Endothelial cell of umbilical vein (primary cell): ENCODE data around the gene NUP214. TPM values are rescaled to one million over a fixed set of nuclear protein-coding genes. Genes with fewer than 3 reads are reported as not detected.

Source experiments
- BruUV-seq: library from RNA; stranded (reverse); fragments of 400-500 nt; replicated peaks from 2 replicates; lab custom pipeline; 2021; lab: Mats Ljungman, UMichigan
- CTCF ChIA-PET: fragments of 300-600, 350-600 bp; sonication (Branson Sonifier 250); formaldehyde crosslinking; loops from one replicate; lab custom pipeline; 2021; ENCODE audit warnings: antibody characterized with exemption, inconsistent platforms; lab: Charles Lee
- POLR2A ChIA-PET: fragments of 300-600, 350-600 bp; sonication (Branson Sonifier 250); formaldehyde crosslinking; loops from one replicate; lab custom pipeline; 2021; ENCODE audit warnings: antibody characterized with exemption, inconsistent platforms; lab: Charles Lee
- DNase-seq: peaks from one replicate; pipeline ENCODE4 v3.0.0-alpha.2; 2011; ENCODE audit warnings: low read depth, low spot score
- FAIRE-seq: peaks from 2 replicates; lab custom pipeline; 2011; peaks lifted over from hg19 to GRCh38; lab: Jason Lieb, UNC
- H2AFZ ChIP-seq: 2 replicates; pipeline ENCODE4 v1.6.0; 2012; ENCODE audit warnings: low read depth, low read length, control low read depth, inconsistent platforms
- H3K27ac ChIP-seq: 2 replicates; pipeline ENCODE4 v1.5.1; 2011; ENCODE audit warnings: low read depth, mild to moderate bottlenecking, control low read depth, low read length, moderate library complexity; ENCODE audit not compliant: insufficient read depth
- H3K27me3 ChIP-seq, 2 experiments: 2 replicates each; pipeline versions ENCODE4 v1.6.0 to v1.6.1; 2011; ENCODE audit warnings: low read length in 2 of 2, mixed read lengths in 1 of 2; ENCODE audit not compliant: control insufficient read depth in 2 of 2, insufficient read depth in 2 of 2
- H3K36me3 ChIP-seq, 2 experiments: 2 replicates in 1 of 2; 3 replicates in 1 of 2; pipeline ENCODE4 v1.5.1; 2011; ENCODE audit warnings: low read length in 2 of 2, mild to moderate bottlenecking in 1 of 2, moderate library complexity in 1 of 2; ENCODE audit not compliant: control insufficient read depth in 2 of 2, insufficient read depth in 2 of 2; ENCODE audit errors: extremely low read depth in 1 of 2
- H3K4me1 ChIP-seq: 3 replicates; pipeline ENCODE4 v1.5.1; 2011; ENCODE audit warnings: mild to moderate bottlenecking, low read length; ENCODE audit not compliant: control insufficient read depth, insufficient read depth; ENCODE audit errors: extremely low read depth
- H3K4me2 ChIP-seq: 2 replicates; pipeline ENCODE4 v1.6.1; 2011; ENCODE audit warnings: low read length, control low read depth, mixed read lengths; ENCODE audit not compliant: insufficient read depth
- H3K4me3 ChIP-seq, 3 experiments: fragments of 200-600 bp in 1 of 3; sonication (generic), shearing (Covaris generic) in 1 of 3; replicated peaks in 1 of 3; 2 replicates each; pipeline ENCODE4 v1.5.1; 2011 to 2016; ENCODE audit warnings: control low read depth in 3 of 3, low read length in 3 of 3, mild to moderate bottlenecking in 2 of 3, inconsistent platforms in 1 of 3, low read depth in 1 of 3, moderate library complexity in 1 of 3; ENCODE audit not compliant: insufficient read depth in 1 of 3
- H3K79me2 ChIP-seq: 2 replicates; pipeline ENCODE4 v1.6.0; 2012; ENCODE audit warnings: low read length, inconsistent platforms; ENCODE audit not compliant: control insufficient read depth, insufficient read depth
- H3K9ac ChIP-seq: replicated peaks from 2 replicates; pipeline ENCODE3; 2011; ENCODE audit warnings: low read length, control low read depth; ENCODE audit not compliant: insufficient read depth; ENCODE audit errors: extremely low read depth
- H3K9me1 ChIP-seq: replicated peaks from 3 replicates; pipeline ENCODE4 v1.6.0; 2011; ENCODE audit warnings: mild to moderate bottlenecking, low read length; ENCODE audit not compliant: control insufficient read depth, insufficient read depth; ENCODE audit errors: extremely low read depth
- H3K9me3 ChIP-seq: replicated peaks from 2 replicates; pipeline ENCODE4 v1.5.1; 2012; ENCODE audit warnings: low read length, inconsistent platforms; ENCODE audit not compliant: control insufficient read depth, insufficient read depth
- H4K20me1 ChIP-seq: replicated peaks from 2 replicates; pipeline ENCODE3; 2011; ENCODE audit warnings: mild to moderate bottlenecking, low read length; ENCODE audit not compliant: control insufficient read depth, insufficient read depth; ENCODE audit errors: extremely low read depth
- EZH2 ChIP-seq: IDR thresholded peaks from 2 replicates; pipeline ENCODE4 v1.6.1; 2012; ENCODE audit warnings: borderline replicate concordance, low read depth, mild to moderate bottlenecking, moderate library complexity, low read length, inconsistent platforms; ENCODE audit not compliant: severe bottlenecking
- FOS ChIP-seq: IDR thresholded peaks from 2 replicates; pipeline ENCODE4 v1.6.1; 2011; ENCODE audit warnings: mild to moderate bottlenecking, low read length, moderate library complexity, borderline replicate concordance; ENCODE audit not compliant: insufficient read depth
- GATA2 ChIP-seq: IDR thresholded peaks from 2 replicates; pipeline ENCODE4 v1.7.0; 2011; ENCODE audit warnings: low read depth, mild to moderate bottlenecking, moderate library complexity, mixed read lengths, low read length; ENCODE audit not compliant: insufficient read length, insufficient read depth
- JUN ChIP-seq: IDR thresholded peaks from 2 replicates; pipeline ENCODE4 v1.6.1; 2011; ENCODE audit warnings: borderline replicate concordance, low read depth; ENCODE audit not compliant: insufficient read length, insufficient read depth
- MYC ChIP-seq: IDR thresholded peaks from one replicate; pipeline ENCODE4 v1.6.1; 2011; ENCODE audit warnings: mild to moderate bottlenecking, low read depth, low read length
- POLR2A ChIP-seq: IDR thresholded peaks from 2 replicates; pipeline ENCODE4 v1.6.1; 2012; ENCODE audit warnings: low read depth, mild to moderate bottlenecking, control low read depth, low read length
- POLR2AphosphoS5 ChIP-seq: IDR thresholded peaks from 2 replicates; pipeline ENCODE4 v1.6.1; 2012; ENCODE audit warnings: low read depth, mild to moderate bottlenecking, control low read depth, low read length, moderate library complexity; ENCODE audit not compliant: insufficient read depth
- dilution Hi-C: fragments of 300-500 bp; cut with MboI; formaldehyde crosslinking; loops from one replicate; pipeline ENCODE4 v1.15.0; 2019; ENCODE audit warnings: low sequenced_read_pairs; ENCODE audit not compliant: extremely low pct_ligation_motif_present
- intact Hi-C: fragments of 100-400 bp; cut with micrococcal nuclease; formaldehyde crosslinking; loops from one replicate; pipeline ENCODE4 v1.10.0; 2022
- polyA plus RNA-seq, 4 experiments: library from polyadenylated mRNA; depleted of rRNA in 3 of 4; stranded (reverse) in 3 of 4; unstranded in 1 of 4; fragments of >200 nt; gene quantifications; 2 replicates each; pipeline versions ENCODE4 v1.2.1 to v1.2.3, GENCODE V29; 2011 to 2012; ENCODE audit warnings: missing spikeins in 1 of 4
- total RNA-seq: library from RNA; stranded (reverse); gene quantifications from 2 replicates; pipeline ENCODE4 v1.2.3, GENCODE V29; 2021
- TF ChIP-seq, protein P1 (sequence below), 2 donors: IDR thresholded peaks; 1 replicate in 1 of 2; 2 replicates in 1 of 2; pipeline ENCODE4 v1.5.1; 2011; ENCODE audit warnings: low read length in 2 of 2, mild to moderate bottlenecking in 2 of 2, moderate library complexity in 2 of 2, control low read depth in 1 of 2, inconsistent platforms in 1 of 2, low read depth in 1 of 2; ENCODE audit not compliant: insufficient read depth in 1 of 2; ENCODE audit errors: extremely low read depth in 1 of 2
- TF ChIP-seq, protein P2 (sequence below): IDR thresholded peaks from 2 replicates; pipeline ENCODE4 v1.6.1; 2011; ENCODE audit not compliant: insufficient read depth, insufficient read length

The NUP214 gene
- total and polyA plus RNA-seq, 2 donors (not counting 3 experiments of a cell fraction or from before 2014, with no cell fraction given) = 28.7 to 65.9 TPM

DNA sequence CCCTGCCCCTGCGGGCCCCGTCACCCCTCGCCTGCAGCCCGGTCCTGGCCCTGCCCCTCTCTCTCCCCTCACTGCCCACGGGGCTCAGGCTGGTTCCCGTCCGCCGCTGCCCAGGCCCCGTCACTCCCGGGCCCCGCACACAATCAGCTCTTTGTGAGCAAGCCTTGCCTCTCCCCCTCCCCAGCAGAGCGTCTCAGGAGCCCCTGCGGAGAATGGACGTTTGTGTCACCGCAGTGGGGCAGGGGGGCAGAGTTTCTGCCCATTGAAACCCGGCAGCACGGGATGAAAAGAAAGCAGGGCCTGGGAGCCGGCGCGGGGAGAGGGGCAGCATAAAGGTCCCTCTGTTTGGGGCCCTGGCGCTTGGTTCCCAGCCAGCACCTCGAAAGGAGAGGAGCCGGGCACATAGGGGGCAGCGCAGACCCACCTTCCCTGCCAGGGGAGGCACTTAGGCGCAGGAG lies 13.5 kb upstream of the NUP214 start:
- ChIA-PET POLR2A (no interaction called here), CTCF (interaction anchor here (1.1 to 1.2 kb wide), 3 partner anchors 13 to 62 kb away, joined by 4 to 7 read pairs (median 5); no protein-coding TSS in a partner anchor)
- Histone ChIP-seq H3K4me3 (no peak overlapping the region), H2AFZ (no peak overlapping the region), H4K20me1 (no peaks in the 10 kb centered on the region), H3K9ac (no peak overlapping the region), H3K27me3 (no peaks in the 10 kb centered on the region), H3K4me2 (no peak overlapping the region), H3K9me1 (no peaks in the 10 kb centered on the region), H3K36me3 (no peaks in the 10 kb centered on the region), H3K79me2 (no peaks in the 10 kb centered on the region), H3K9me3 (no peaks in the 10 kb centered on the region), H3K27ac (no peak overlapping the region), H3K4me1 (peaks cover 16% of the 10 kb centered on the region)
- intact Hi-C loops = no loop called here
- no peak for TF ChIP-seq JUN
- no peak for TF ChIP-seq POLR2A
- DNase-seq = no peak
- no TSS peak for BruUV-seq
- dilution Hi-C loops = no loop called here
- FAIRE-seq = no peak

DNA sequence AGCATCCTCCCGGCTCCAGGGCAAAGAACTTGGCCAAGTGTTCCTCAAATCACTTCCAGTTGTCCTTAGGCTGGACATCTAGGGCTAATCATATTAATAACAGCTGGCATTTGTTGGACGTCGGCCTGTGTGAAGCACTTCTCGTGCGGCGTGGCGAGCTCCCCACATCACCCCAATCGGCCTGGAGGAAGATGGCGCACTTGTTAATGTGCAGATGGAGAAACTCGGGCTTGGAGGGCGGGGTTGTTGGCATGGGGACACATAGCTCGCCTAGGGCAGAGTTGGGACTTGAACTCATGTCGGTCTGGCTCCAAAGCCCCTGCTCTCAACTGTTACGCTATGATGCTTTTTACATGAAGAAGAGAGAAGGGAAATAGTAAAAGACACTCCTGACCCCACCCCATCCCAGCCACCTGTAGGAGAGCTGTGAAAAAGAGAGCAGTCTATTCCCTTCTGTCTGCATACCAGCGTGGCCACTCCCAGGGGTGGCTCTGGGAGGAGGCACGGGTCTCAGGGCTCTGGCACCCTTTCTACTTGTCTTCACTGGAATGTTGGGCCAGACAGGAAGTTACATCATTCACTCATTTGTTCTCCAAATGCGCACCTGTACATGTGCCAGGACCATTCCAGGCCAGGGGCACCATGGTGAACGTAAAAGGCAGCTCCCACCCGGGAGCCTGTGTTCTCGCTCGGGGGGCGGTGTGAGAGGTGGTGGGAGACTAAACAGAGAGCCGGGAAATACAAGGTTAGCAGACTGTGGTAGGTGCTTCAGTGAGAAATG lies 12.8 kb upstream of the NUP214 start:
- Histone ChIP-seq H2AFZ (no peak overlapping the region), H3K9me1 (no peaks in the 10 kb centered on the region), H3K9ac (no peak overlapping the region), H3K4me3 (no peak overlapping the region), H3K27me3 (no peaks in the 10 kb centered on the region), H3K4me2 (no peak overlapping the region), H3K4me1 (peaks cover 23% of the 10 kb centered on the region), H3K9me3 (no peaks in the 10 kb centered on the region), H3K27ac (no peak overlapping the region), H3K79me2 (no peaks in the 10 kb centered on the region), H3K36me3 (no peaks in the 10 kb centered on the region), H4K20me1 (no peaks in the 10 kb centered on the region)
- no peak for FAIRE-seq
- TF ChIP-seq, protein P1, sequence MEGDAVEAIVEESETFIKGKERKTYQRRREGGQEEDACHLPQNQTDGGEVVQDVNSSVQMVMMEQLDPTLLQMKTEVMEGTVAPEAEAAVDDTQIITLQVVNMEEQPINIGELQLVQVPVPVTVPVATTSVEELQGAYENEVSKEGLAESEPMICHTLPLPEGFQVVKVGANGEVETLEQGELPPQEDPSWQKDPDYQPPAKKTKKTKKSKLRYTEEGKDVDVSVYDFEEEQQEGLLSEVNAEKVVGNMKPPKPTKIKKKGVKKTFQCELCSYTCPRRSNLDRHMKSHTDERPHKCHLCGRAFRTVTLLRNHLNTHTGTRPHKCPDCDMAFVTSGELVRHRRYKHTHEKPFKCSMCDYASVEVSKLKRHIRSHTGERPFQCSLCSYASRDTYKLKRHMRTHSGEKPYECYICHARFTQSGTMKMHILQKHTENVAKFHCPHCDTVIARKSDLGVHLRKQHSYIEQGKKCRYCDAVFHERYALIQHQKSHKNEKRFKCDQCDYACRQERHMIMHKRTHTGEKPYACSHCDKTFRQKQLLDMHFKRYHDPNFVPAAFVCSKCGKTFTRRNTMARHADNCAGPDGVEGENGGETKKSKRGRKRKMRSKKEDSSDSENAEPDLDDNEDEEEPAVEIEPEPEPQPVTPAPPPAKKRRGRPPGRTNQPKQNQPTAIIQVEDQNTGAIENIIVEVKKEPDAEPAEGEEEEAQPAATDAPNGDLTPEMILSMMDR (IDR thresholded peaks at IDR 0.05; ENCODE audit: extremely low read depth in 1 of 2, insufficient read depth in 1 of 2, low read depth in 1 of 2, low read length in 2 of 2) = no peak
- TF ChIP-seq EZH2 = no peak
- TF ChIP-seq MYC = no peak
- no peak for TF ChIP-seq POLR2AphosphoS5
- no peak for TF ChIP-seq POLR2A
- no peak for TF ChIP-seq FOS
- no peak for TF ChIP-seq JUN
- TF ChIP-seq GATA2 = no peak
- TF ChIP-seq, protein P2, sequence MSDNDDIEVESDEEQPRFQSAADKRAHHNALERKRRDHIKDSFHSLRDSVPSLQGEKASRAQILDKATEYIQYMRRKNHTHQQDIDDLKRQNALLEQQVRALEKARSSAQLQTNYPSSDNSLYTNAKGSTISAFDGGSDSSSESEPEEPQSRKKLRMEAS = no peak
- CTCF ChIA-PET = interaction anchor here (1.2 kb wide), 2 partner anchors 13 to 56 kb away, joined by 5 to 7 read pairs; no protein-coding TSS in a partner anchor
- POLR2A ChIA-PET = no interaction called here
- DNase-seq = no peak
- dilution Hi-C loops = no loop called here
- BruUV-seq = no TSS peak
- intact Hi-C loops = no loop called here
